Measurements from ENCODE around the gene RGS2.

Gene RGS2

GRCh38 chr1:192817246-192817645 lies 8.4 kb downstream of the RGS2 start:
- Histone ChIP-seq H3K27me3 (no peaks in the 10 kb centered on the region), H3K4me2 (no peak overlapping the region), H4K20me1 (no peaks in the 10 kb centered on the region), H3K27ac (no peak overlapping the region), H3K36me3 (no peaks in the 10 kb centered on the region), H3K9me3 (no peaks in the 10 kb centered on the region), H3K4me1 (no peaks in the 10 kb centered on the region), H3K9ac (no peak overlapping the region), H3K4me3 (no peak overlapping the region)
- no peak for TF ChIP-seq Cebpa-rat (IDR thresholded peaks at IDR 0.05)

GRCh38 chr1:192821296-192821695 lies 12.5 kb downstream of the RGS2 start:
- Histone ChIP-seq H3K9ac (no peak overlapping the region), H3K27me3 (no peaks in the 10 kb centered on the region), H4K20me1 (no peaks in the 10 kb centered on the region), H3K4me3 (no peak overlapping the region), H3K27ac (no peak overlapping the region), H3K4me1 (no peaks in the 10 kb centered on the region), H3K36me3 (no peaks in the 10 kb centered on the region), H3K9me3 (no peaks in the 10 kb centered on the region), H3K4me2 (no peak overlapping the region)
- no peak for TF ChIP-seq Cebpa-rat (IDR thresholded peaks at IDR 0.05)

- no peak overlapping the region for H3K27ac ChIP-seq
- no peaks in the 10 kb centered on the region for H3K27me3 ChIP-seq
- H3K4me1 ChIP-seq = no peaks in the 10 kb centered on the region
- H4K20me1 ChIP-seq = no peaks in the 10 kb centered on the region
- no peaks in the 10 kb centered on the region for H3K9me3 ChIP-seq
- H3K36me3 ChIP-seq = no peaks in the 10 kb centered on the region
- no peak overlapping the region for H3K4me3 ChIP-seq
- H3K4me2 ChIP-seq = no peak overlapping the region
- no peak for TF ChIP-seq Cebpa-rat (IDR thresholded peaks at IDR 0.05)
- H3K9ac ChIP-seq = no peak overlapping the region
Measured at GRCh38 chr1:192824511-192824910, 15.7 kb downstream of the RGS2 start.

- H3K4me1 ChIP-seq = no peaks in the 10 kb centered on the region
- no peaks in the 10 kb centered on the region for H4K20me1 ChIP-seq
- H3K27me3 ChIP-seq = no peaks in the 10 kb centered on the region
- H3K36me3 ChIP-seq = no peaks in the 10 kb centered on the region
- H3K9me3 ChIP-seq = no peaks in the 10 kb centered on the region
- no peak overlapping the region for H3K4me2 ChIP-seq
- no peak for TF ChIP-seq Cebpa-rat (IDR thresholded peaks at IDR 0.05)
- no peak overlapping the region for H3K27ac ChIP-seq
- H3K9ac ChIP-seq = no peak overlapping the region
- H3K4me3 ChIP-seq = no peak overlapping the region
Measured at GRCh38 chr1:192826791-192827546, 18.1 kb downstream of the RGS2 start.

- Histone ChIP-seq H3K9me3 (no peaks in the 10 kb centered on the region), H3K36me3 (no peaks in the 10 kb centered on the region), H3K4me1 (no peaks in the 10 kb centered on the region), H3K4me3 (no peak overlapping the region), H4K20me1 (no peaks in the 10 kb centered on the region), H3K4me2 (no peak overlapping the region), H3K27me3 (no peaks in the 10 kb centered on the region), H3K9ac (no peak overlapping the region), H3K27ac (no peak overlapping the region)
- no peak for TF ChIP-seq Cebpa-rat (IDR thresholded peaks at IDR 0.05)
Measured at GRCh38 chr1:192830595-192831246, 21.9 kb downstream of the RGS2 start.

- no peaks in the 10 kb centered on the region for H3K27me3 ChIP-seq
- H3K27ac ChIP-seq = no peak overlapping the region
- no peaks in the 10 kb centered on the region for H3K9me3 ChIP-seq
- TF ChIP-seq Cebpa-rat (IDR thresholded peaks at IDR 0.05) = no peak
- no peaks in the 10 kb centered on the region for H3K4me1 ChIP-seq
- no peak overlapping the region for H3K9ac ChIP-seq
- H3K4me2 ChIP-seq = no peak overlapping the region
- H3K4me3 ChIP-seq = no peak overlapping the region
- no peaks in the 10 kb centered on the region for H3K36me3 ChIP-seq
- H4K20me1 ChIP-seq = no peaks in the 10 kb centered on the region
Measured at GRCh38 chr1:192831706-192832355, 23.0 kb downstream of the RGS2 start.

- no peak for TF ChIP-seq Cebpa-rat (IDR thresholded peaks at IDR 0.05)
Measured at GRCh38 chr1:192832492-192832891, 23.7 kb downstream of the RGS2 start.

GRCh38 chr1:192835116-192835515 lies 26.3 kb downstream of the RGS2 start:
- Histone ChIP-seq H3K27ac (no peak overlapping the region), H3K4me1 (no peaks in the 10 kb centered on the region), H3K9ac (no peak overlapping the region), H3K36me3 (no peaks in the 10 kb centered on the region), H3K4me3 (no peak overlapping the region), H3K4me2 (no peak overlapping the region), H3K27me3 (no peaks in the 10 kb centered on the region), H3K9me3 (no peaks in the 10 kb centered on the region), H4K20me1 (no peaks in the 10 kb centered on the region)
- no peak for TF ChIP-seq Cebpa-rat (IDR thresholded peaks at IDR 0.05)

More at GRCh38 chr1:192832492-192832891, 23.7 kb downstream of the RGS2 start:
- H3K36me3 ChIP-seq = no peaks in the 10 kb centered on the region
- no peak overlapping the region for H3K4me2 ChIP-seq
- H3K27ac ChIP-seq = no peak overlapping the region
- no peaks in the 10 kb centered on the region for H3K9me3 ChIP-seq
- no peak overlapping the region for H3K9ac ChIP-seq
- H3K4me3 ChIP-seq = no peak overlapping the region
- no peaks in the 10 kb centered on the region for H3K27me3 ChIP-seq
- no peaks in the 10 kb centered on the region for H3K4me1 ChIP-seq
- H4K20me1 ChIP-seq = no peaks in the 10 kb centered on the region

- Histone ChIP-seq H3K36me3 (no peaks in the 10 kb centered on the region), H4K20me1 (no peaks in the 10 kb centered on the region), H3K9me3 (no peaks in the 10 kb centered on the region), H3K27ac (no peak overlapping the region), H3K27me3 (no peaks in the 10 kb centered on the region), H3K4me2 (no peak overlapping the region), H3K4me3 (no peak overlapping the region), H3K4me1 (no peaks in the 10 kb centered on the region), H3K9ac (no peak overlapping the region)
- TF ChIP-seq Cebpa-rat (IDR thresholded peaks at IDR 0.05) = no peak
Measured at GRCh38 chr1:192839162-192840066, 30.6 kb downstream of the RGS2 start.
